22Rv1 (cell line): ENCODE results near the gene ZNF804A.

Experiments used
- H3K27ac ChIP-seq: fragments of 450-650 bp; 2 replicates; pipeline ENCODE4 v1.5.1; 2017
- CTCF ChIP-seq: fragments of 450-650 bp; IDR thresholded peaks from 2 replicates; pipeline ENCODE4 v1.5.1; 2017; ENCODE audit warnings: mild to moderate bottlenecking
- ZFX ChIP-seq: fragments of 450-650 bp; IDR thresholded peaks from 2 replicates; pipeline ENCODE4 v1.6.1; 2017; ENCODE audit warnings: antibody characterized with exemption, borderline replicate concordance

ZNF804A gene

GRCh38 chr2:184581391-184581790 lies 16.9 kb upstream of the ZNF804A start:
- no peak for TF ChIP-seq CTCF
- no peak for TF ChIP-seq ZFX
- H3K27ac ChIP-seq: no peak overlapping the region

GRCh38 chr2:184589261-184589660 lies 9.1 kb upstream of the ZNF804A start:
- H3K27ac ChIP-seq: no peak overlapping the region
- TF ChIP-seq CTCF: no peak
- no peak for TF ChIP-seq ZFX

- H3K27ac ChIP-seq: no peak overlapping the region
- TF ChIP-seq ZFX (no peak), CTCF (no peak)
Measured at GRCh38 chr2:184596819-184597411, 1.4 kb upstream of the ZNF804A start.

DNA sequence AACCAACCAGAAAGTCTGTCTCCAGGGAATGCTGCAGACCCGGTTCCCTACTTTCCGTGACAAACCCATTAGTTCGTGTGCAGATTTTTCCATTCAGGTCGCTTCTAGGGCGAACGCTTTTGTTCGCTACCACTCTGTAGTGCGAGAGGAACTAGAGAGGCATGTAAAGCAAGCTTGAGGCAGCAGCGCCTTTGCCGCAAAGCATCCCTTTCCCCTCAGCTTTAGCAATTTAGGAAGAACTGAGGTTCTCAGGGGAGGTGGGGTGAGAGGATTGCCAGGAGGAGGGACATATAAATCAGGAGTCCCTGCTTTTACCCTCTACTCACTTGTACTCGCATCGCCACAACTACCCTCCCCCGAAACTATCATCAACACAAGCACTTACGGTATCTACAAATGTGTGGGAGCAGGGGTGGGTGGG lies 748 bp upstream of the ZNF804A start:
- no peak overlapping the region for H3K27ac ChIP-seq
- TF ChIP-seq CTCF: no peak
- no peak for TF ChIP-seq ZFX

DNA sequence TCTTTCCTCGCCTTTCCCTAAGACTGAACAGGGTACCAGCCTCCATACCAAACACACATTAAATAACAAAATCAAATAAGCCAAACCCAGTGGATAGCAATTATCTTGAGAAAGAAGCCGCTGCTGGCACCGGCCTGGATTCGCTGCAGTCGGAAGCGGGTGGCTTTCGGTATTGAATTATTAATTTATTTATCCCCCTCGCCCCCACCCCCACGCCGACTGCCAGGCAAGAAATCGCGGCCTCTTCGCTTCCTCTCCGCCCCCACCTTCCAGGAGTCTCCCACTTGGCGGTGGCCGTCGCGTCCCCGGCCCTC lies 370 bp upstream of the ZNF804A start:
- no peak overlapping the region for H3K27ac ChIP-seq
- TF ChIP-seq ZFX: no peak
- TF ChIP-seq CTCF: no peak

DNA sequence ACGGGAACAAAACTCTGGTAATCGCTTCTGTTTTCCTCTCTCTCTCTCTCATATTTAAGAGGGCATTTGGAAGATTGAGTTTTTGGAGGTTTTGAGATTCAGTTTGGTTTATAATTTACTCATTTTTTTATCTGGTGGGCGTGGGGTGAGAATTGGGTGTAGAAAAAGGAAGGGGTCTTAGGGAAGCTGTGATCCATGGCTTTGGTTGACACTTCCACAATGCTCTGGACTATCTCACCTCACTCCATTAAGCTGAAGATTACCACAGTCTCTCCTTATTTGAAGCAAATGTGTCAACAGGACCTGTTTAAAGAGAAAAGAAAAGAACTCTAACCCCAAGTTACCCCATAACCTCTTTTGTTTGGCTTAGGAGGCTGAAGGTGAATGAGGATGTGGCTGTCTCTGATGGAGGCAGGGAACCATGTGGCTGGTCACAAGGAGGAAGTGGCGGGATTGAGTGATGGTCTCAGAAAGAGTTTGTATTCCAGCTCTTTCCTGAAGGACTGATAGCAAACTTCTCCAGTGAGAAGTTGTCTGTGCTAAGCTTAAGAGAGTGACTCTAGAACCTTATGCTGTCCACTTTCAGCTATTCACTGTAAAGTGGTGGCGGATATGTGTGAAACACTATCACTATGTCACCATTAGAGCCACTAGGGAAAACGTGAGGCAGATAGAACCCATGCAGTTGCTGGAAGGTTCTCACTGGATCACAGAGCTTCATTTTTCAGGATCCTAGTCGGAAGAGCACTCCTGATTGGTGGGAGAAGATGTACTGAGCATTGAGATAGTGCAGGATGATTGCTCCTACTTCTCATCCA lies 934 bp downstream of the ZNF804A start:
- no peak overlapping the region for H3K27ac ChIP-seq
- TF ChIP-seq CTCF: no peak
- no peak for TF ChIP-seq ZFX

- no peak overlapping the region for H3K27ac ChIP-seq
- TF ChIP-seq CTCF: no peak
- TF ChIP-seq ZFX: no peak
Measured at GRCh38 chr2:184599872-184600222, 1.5 kb downstream of the ZNF804A start.
